HEK293 (cell line): ENCODE results near the gene MADCAM1.

Experiments used
- CTCF ChIP-seq: fragments of 450-650 bp; formaldehyde crosslinking; IDR thresholded peaks from 2 replicates; pipeline ENCODE4 v1.5.1; 2016; ENCODE audit warnings: missing biosample characterization, missing genetic modification characterization
- GLIS2 ChIP-seq: fragments of 450-650 bp; formaldehyde crosslinking; IDR thresholded peaks from 2 replicates; pipeline ENCODE4 v1.5.1; 2016; ENCODE audit warnings: missing biosample characterization, missing genetic modification characterization
- MZF1 ChIP-seq: fragments of 450-650 bp; formaldehyde crosslinking; IDR thresholded peaks from 2 replicates; pipeline ENCODE4 v1.5.1; 2017; ENCODE audit warnings: missing biosample characterization, missing genetic modification characterization, borderline replicate concordance
- ZBTB7A ChIP-seq: fragments of 450-650 bp; formaldehyde crosslinking; IDR thresholded peaks from 2 replicates; pipeline ENCODE4 v1.5.1; 2016; ENCODE audit warnings: low read depth, missing biosample characterization, missing genetic modification characterization
- ZBTB8A ChIP-seq: fragments of 450-650 bp; formaldehyde crosslinking; IDR thresholded peaks from 2 replicates; pipeline ENCODE4 v1.5.1; 2016; ENCODE audit warnings: missing biosample characterization, missing genetic modification characterization
- ZNF121 ChIP-seq: fragments of 450-650 bp; formaldehyde crosslinking; IDR thresholded peaks from 2 replicates; pipeline ENCODE4 v1.5.1; 2016; ENCODE audit warnings: missing biosample characterization, missing genetic modification characterization
- ZNF560 ChIP-seq: fragments of 450-650 bp; formaldehyde crosslinking; IDR thresholded peaks from 2 replicates; pipeline ENCODE4 v1.5.1; 2017; ENCODE audit warnings: missing biosample characterization, missing genetic modification characterization, borderline replicate concordance
- ZNF777 ChIP-seq: fragments of 450-650 bp; formaldehyde crosslinking; IDR thresholded peaks from 2 replicates; pipeline ENCODE4 v1.5.1; 2017; ENCODE audit warnings: missing biosample characterization, missing genetic modification characterization, borderline replicate concordance
- ZNF791 ChIP-seq: fragments of 450-650 bp; formaldehyde crosslinking; IDR thresholded peaks from 2 replicates; pipeline ENCODE4 v1.5.1; 2016; ENCODE audit warnings: missing biosample characterization, missing genetic modification characterization
- TF ChIP-seq, protein P1 (sequence below): fragments of 450-650 bp; formaldehyde crosslinking; IDR thresholded peaks from 2 replicates; pipeline ENCODE4 v1.5.1; 2016; ENCODE audit warnings: missing biosample characterization, missing genetic modification characterization, low read depth
- TF ChIP-seq, protein P2 (sequence below): fragments of 450-650 bp; formaldehyde crosslinking; IDR thresholded peaks from 2 replicates; pipeline ENCODE4 v1.5.1; 2016; ENCODE audit warnings: missing biosample characterization, missing genetic modification characterization

DNA sequence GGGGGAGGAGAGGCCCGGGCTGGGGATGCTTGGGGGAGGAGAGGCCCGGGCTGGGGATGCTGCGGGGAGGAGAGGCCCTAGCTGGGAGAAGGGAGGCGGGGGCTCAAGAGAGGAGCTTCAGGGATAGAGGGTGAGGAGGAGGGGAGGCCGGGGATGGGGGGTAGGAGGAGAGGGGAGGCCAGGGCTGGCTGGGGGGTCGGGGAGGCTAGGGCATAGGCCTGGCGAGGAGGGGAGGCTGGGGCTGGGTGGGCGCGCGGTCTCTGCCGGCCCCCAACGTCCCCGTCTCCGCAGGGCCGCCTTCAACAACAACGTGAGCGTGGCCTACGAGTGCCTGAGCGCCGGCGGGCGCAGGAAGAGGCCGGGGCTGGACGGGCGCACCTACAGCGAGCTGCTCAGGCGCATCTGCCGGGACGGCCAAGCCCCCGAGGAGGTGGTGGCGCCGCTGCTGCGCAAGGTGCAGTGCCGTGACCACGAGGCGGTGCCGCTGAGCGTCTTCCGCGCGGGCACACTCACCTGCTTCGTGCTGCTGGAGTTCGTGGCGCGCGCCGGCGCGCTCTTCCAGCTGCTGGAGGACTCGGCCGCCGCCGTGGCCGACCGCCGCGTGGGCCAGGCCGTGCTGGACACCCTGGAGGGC is 22.4 kb downstream of the MADCAM1 start:
- TF ChIP-seq CTCF (tag by site-specific recombination), result no peak
- TF ChIP-seq, protein P1, sequence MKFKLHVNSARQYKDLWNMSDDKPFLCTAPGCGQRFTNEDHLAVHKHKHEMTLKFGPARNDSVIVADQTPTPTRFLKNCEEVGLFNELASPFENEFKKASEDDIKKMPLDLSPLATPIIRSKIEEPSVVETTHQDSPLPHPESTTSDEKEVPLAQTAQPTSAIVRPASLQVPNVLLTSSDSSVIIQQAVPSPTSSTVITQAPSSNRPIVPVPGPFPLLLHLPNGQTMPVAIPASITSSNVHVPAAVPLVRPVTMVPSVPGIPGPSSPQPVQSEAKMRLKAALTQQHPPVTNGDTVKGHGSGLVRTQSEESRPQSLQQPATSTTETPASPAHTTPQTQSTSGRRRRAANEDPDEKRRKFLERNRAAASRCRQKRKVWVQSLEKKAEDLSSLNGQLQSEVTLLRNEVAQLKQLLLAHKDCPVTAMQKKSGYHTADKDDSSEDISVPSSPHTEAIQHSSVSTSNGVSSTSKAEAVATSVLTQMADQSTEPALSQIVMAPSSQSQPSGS, result no peak
- no peak for TF ChIP-seq ZBTB7A (tag by site-specific recombination)
- no peak for TF ChIP-seq GLIS2
- no peak for TF ChIP-seq ZBTB8A (tag by site-specific recombination)
- no peak for TF ChIP-seq ZNF777 (tag by site-specific recombination)
- TF ChIP-seq ZNF121 (tag by site-specific recombination), result no peak
- TF ChIP-seq ZNF791 (tag by site-specific recombination), result no peak
- TF ChIP-seq ZNF560, result no peak
- TF ChIP-seq, protein P2, sequence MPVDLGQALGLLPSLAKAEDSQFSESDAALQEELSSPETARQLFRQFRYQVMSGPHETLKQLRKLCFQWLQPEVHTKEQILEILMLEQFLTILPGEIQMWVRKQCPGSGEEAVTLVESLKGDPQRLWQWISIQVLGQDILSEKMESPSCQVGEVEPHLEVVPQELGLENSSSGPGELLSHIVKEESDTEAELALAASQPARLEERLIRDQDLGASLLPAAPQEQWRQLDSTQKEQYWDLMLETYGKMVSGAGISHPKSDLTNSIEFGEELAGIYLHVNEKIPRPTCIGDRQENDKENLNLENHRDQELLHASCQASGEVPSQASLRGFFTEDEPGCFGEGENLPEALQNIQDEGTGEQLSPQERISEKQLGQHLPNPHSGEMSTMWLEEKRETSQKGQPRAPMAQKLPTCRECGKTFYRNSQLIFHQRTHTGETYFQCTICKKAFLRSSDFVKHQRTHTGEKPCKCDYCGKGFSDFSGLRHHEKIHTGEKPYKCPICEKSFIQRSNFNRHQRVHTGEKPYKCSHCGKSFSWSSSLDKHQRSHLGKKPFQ (tag by site-specific recombination), result no peak
- no peak for TF ChIP-seq MZF1
